ENCODE data around the gene VSIG4. TPM values are rescaled to one million over a fixed set of nuclear protein-coding genes. Genes with fewer than 3 reads are reported as not detected.

The VSIG4 gene
- total and polyA plus RNA-seq, 8 donors, result 7.9 to 45.4 (median 20.0) TPM

GRCh38 chrX:65994519-65995506 lies 45.1 kb downstream of the VSIG4 start:
- intact Hi-C loops (cut with DNase I; ENCODE audit: low total_unique reads), result no loop called here
- Histone ChIP-seq H3K4me3 (no peak overlapping the region), H3K4me1 (no peaks in the 10 kb centered on the region), H3K36me3 (no peaks in the 10 kb centered on the region), H3K27ac (no peak overlapping the region), H3K9me3 (no peaks in the 10 kb centered on the region), H3K27me3 (peaks cover 0 to 11% (median 0%) of the 10 kb centered on the region in 3 donors)
- 65 to 90% (median 70%) methylated on average over 3 of the region's 3 CpGs for WGBS, 5 donors
- DNase-seq, result no peak
- TF ChIP-seq POLR2AphosphoS5 (IDR thresholded peaks at IDR 0.05) (no peak), POLR2A (IDR thresholded peaks at IDR 0.05) (no peak), EP300 (IDR thresholded peaks at IDR 0.05) (no peak), CTCF (IDR thresholded peaks at IDR 0.05) (no peak)

- WGBS, 5 donors, result 40 to 89% (median 73%) methylated on average over 2 of the region's 2 CpGs
- Histone ChIP-seq H3K4me3 (no peak overlapping the region), H3K36me3 (no peaks in the 10 kb centered on the region), H3K27me3 (peaks cover 0 to 6% (median 0%) of the 10 kb centered on the region in 3 donors), H3K9me3 (no peaks in the 10 kb centered on the region), H3K4me1 (no peaks in the 10 kb centered on the region), H3K27ac (no peak overlapping the region)
- intact Hi-C loops (cut with DNase I; ENCODE audit: low total_unique reads), result no loop called here
- no peak for DNase-seq
- TF ChIP-seq POLR2AphosphoS5 (IDR thresholded peaks at IDR 0.05) (no peak), EP300 (IDR thresholded peaks at IDR 0.05) (no peak), CTCF (IDR thresholded peaks at IDR 0.05) (no peak), POLR2A (IDR thresholded peaks at IDR 0.05) (no peak)
These were observed 45.9 kb downstream of the VSIG4 start for GRCh38 chrX:65993915-65994460.

GRCh38 chrX:65993332-65993731 lies 46.5 kb downstream of the VSIG4 start:
- peaks cover 0 to 6% (median 0%) of the 10 kb centered on the region in 3 donors for H3K27me3 ChIP-seq
- no peak for DNase-seq
- H3K9me3 ChIP-seq, result no peaks in the 10 kb centered on the region
- no peak overlapping the region for H3K4me3 ChIP-seq
- no peak for TF ChIP-seq POLR2AphosphoS5 (IDR thresholded peaks at IDR 0.05)
- TF ChIP-seq CTCF (IDR thresholded peaks at IDR 0.05), result no peak
- no peak for TF ChIP-seq EP300 (IDR thresholded peaks at IDR 0.05)
- TF ChIP-seq POLR2A (IDR thresholded peaks at IDR 0.05), result no peak
- no peaks in the 10 kb centered on the region for H3K36me3 ChIP-seq
- no peaks in the 10 kb centered on the region for H3K4me1 ChIP-seq
- WGBS, 5 donors, result 62 to 94% (median 86%) methylated on average over 2 of the region's 2 CpGs
- H3K27ac ChIP-seq, result no peak overlapping the region
- intact Hi-C loops (cut with DNase I; ENCODE audit: low total_unique reads), result no loop called here

- H3K4me3 ChIP-seq, result no peak overlapping the region
- H3K4me1 ChIP-seq, result no peaks in the 10 kb centered on the region
- no peak overlapping the region for H3K27ac ChIP-seq
- H3K9me3 ChIP-seq, result no peaks in the 10 kb centered on the region
- no peaks in the 10 kb centered on the region for H3K36me3 ChIP-seq
- TF ChIP-seq CTCF (IDR thresholded peaks at IDR 0.05) (no peak), POLR2A (IDR thresholded peaks at IDR 0.05) (no peak), POLR2AphosphoS5 (IDR thresholded peaks at IDR 0.05) (no peak), EP300 (IDR thresholded peaks at IDR 0.05) (no peak)
- intact Hi-C loops (cut with DNase I; ENCODE audit: low total_unique reads), result no loop called here
- DNase-seq, result no peak
- H3K27me3 ChIP-seq, result peaks cover 0 to 6% (median 0%) of the 10 kb centered on the region in 3 donors
These were observed 49.2 kb downstream of the VSIG4 start for GRCh38 chrX:65990702-65991101.

Data from stomach (tissue), 9 donors.